GM21367 (cell line): ENCODE results near the gene TRIM24.
"Not testable (repeated sequence)": the region's sequence is repeated elsewhere in the genome, so short reads cannot be mapped to it uniquely, and the experiment has no call there.

ENCODE experiments used
- ATAC-seq: cut with Tn5 transposase; IDR thresholded peaks from one replicate; pipeline ENCODE4 v1.9.1; 2021; ENCODE audit not compliant: unreplicated experiment

Gene TRIM24

GRCh38 chr7:138491612-138492386 is 31.7 kb downstream of the TRIM24 start:
- ATAC-seq: no peak

- ATAC-seq: no peak
Observed at GRCh38 chr7:138492423-138492822, 32.4 kb downstream of the TRIM24 start.

- ATAC-seq: no peak
Observed at GRCh38 chr7:138493535-138493934, 33.5 kb downstream of the TRIM24 start.

GRCh38 chr7:138495485-138495884 is 35.4 kb downstream of the TRIM24 start:
- no peak for ATAC-seq

GRCh38 chr7:138499340-138499739 is 39.3 kb downstream of the TRIM24 start:
- ATAC-seq: no peak

- ATAC-seq: not testable (repeated sequence)
Observed at GRCh38 chr7:138500303-138500702, 40.2 kb downstream of the TRIM24 start.

GRCh38 chr7:138500892-138501291 is 40.8 kb downstream of the TRIM24 start:
- ATAC-seq: no peak

GRCh38 chr7:138502023-138502767 is 42.1 kb downstream of the TRIM24 start:
- no peak for ATAC-seq

GRCh38 chr7:138505361-138505873 is 45.4 kb downstream of the TRIM24 start:
- ATAC-seq: no peak

- no peak for ATAC-seq
Observed at GRCh38 chr7:138506764-138507163, 46.7 kb downstream of the TRIM24 start.

GRCh38 chr7:138510003-138510402 is 49.9 kb downstream of the TRIM24 start:
- no peak for ATAC-seq

GRCh38 chr7:138512092-138512858 is 52.2 kb downstream of the TRIM24 start:
- no peak for ATAC-seq

GRCh38 chr7:138512885-138513284 is 52.8 kb downstream of the TRIM24 start:
- ATAC-seq: no peak

- ATAC-seq: no peak
Observed at GRCh38 chr7:138513344-138513871, 53.3 kb downstream of the TRIM24 start.

- no peak for ATAC-seq
Observed at GRCh38 chr7:138514044-138514443, 54.0 kb downstream of the TRIM24 start.

- ATAC-seq: peak; percentile 79
Observed at GRCh38 chr7:138515001-138515528, 55.0 kb downstream of the TRIM24 start.

- no peak for ATAC-seq
Observed at GRCh38 chr7:138519061-138519798, 59.2 kb downstream of the TRIM24 start.

GRCh38 chr7:138520742-138521141 is 60.7 kb downstream of the TRIM24 start:
- no peak for ATAC-seq

- no peak for ATAC-seq
Observed at GRCh38 chr7:138521837-138522461, 61.9 kb downstream of the TRIM24 start.

- ATAC-seq: no peak
Observed at GRCh38 chr7:138524259-138524658, 64.2 kb downstream of the TRIM24 start.
